Body of pancreas (tissue), 4 donors: ENCODE measurements around the gene ERICH3. TPM values are rescaled to one million over a fixed set of nuclear protein-coding genes. Genes with fewer than 3 reads are reported as not detected.

ENCODE experiments used
- ATAC-seq: fragments of 150-250 bp; one replicate; pipeline ENCODE4 v1.9.1; 2016
- DNase-seq, 4 donors: peaks; one replicate each; pipeline ENCODE4 v3.0.0-alpha.2; 2019
- H3K27ac ChIP-seq, 4 donors: fragments of 200-600 bp; sonication (generic); 1 replicate in 3 of 4; 2 replicates in 1 of 4; pipeline versions ENCODE4 v1.5.1 to v1.6.1; 2016 to 2019; ENCODE audit warnings: mild to moderate bottlenecking in 1 of 4, mixed read lengths in 1 of 4, moderate library complexity in 1 of 4
- H3K27me3 ChIP-seq, 2 donors: fragments of 200-600 bp; sonication (generic); one replicate each; pipeline ENCODE4 v1.6.0; 2016; ENCODE audit warnings: mild to moderate bottlenecking in 1 of 2
- H3K36me3 ChIP-seq, 2 donors: fragments of 200-600 bp; sonication (generic); replicated peaks in 1 of 2; 2 replicates each; pipeline ENCODE4 v1.5.1; 2016; ENCODE audit warnings: low read depth in 2 of 2; ENCODE audit not compliant: insufficient read depth in 1 of 2
- H3K4me1 ChIP-seq: fragments of 200-600 bp; sonication (generic); one replicate; pipeline ENCODE4 v1.6.0; 2016
- H3K4me3 ChIP-seq, 2 donors: fragments of 200-600 bp; sonication (generic); 1 replicate in 1 of 2; 2 replicates in 1 of 2; pipeline ENCODE4 v1.5.1; 2016 to 2019
- H3K9me3 ChIP-seq, 3 donors: fragments of 200-600 bp; sonication (generic); 1 replicate in 2 of 3; 2 replicates in 1 of 3; pipeline ENCODE4 v1.5.1; 2016
- POLR2A ChIP-seq, 3 donors: fragments of 450-650 bp; IDR thresholded peaks; one replicate each; pipeline ENCODE4 v1.6.1; 2016; ENCODE audit warnings: antibody characterized with exemption in 3 of 3, mild to moderate bottlenecking in 2 of 3
- WGBS, 2 donors: methylation state at CpG; one replicate each; pipeline ENCODE4 v1.1.5; 2017; 5-methylcytosine and 5-hydroxymethylcytosine counted together
- intact Hi-C: fragments of 100-400 bp; cut with DNase I; formaldehyde crosslinking; loops from one replicate; pipeline ENCODE4 v1.15.1; 2023
- total RNA-seq, 2 donors: library from RNA; depleted of rRNA; stranded (reverse); fragments of >200 nt; gene quantifications; one replicate each; pipeline ENCODE4 v1.1.0, GENCODE V29; 2016
- TF ChIP-seq, protein P1 (sequence below), 7 experiments: fragments of 450-650 bp in 4 of 7; fragments of 200-600 bp in 3 of 7; sonication (generic) in 3 of 7; IDR thresholded peaks; one replicate each; pipeline ENCODE4 v1.5.1; 2016 to 2019; ENCODE audit warnings: antibody characterized with exemption in 7 of 7

ERICH3 gene
- total RNA-seq, 2 donors from 2014 or later, result under 0.01 TPM; not detected in 1

DNA sequence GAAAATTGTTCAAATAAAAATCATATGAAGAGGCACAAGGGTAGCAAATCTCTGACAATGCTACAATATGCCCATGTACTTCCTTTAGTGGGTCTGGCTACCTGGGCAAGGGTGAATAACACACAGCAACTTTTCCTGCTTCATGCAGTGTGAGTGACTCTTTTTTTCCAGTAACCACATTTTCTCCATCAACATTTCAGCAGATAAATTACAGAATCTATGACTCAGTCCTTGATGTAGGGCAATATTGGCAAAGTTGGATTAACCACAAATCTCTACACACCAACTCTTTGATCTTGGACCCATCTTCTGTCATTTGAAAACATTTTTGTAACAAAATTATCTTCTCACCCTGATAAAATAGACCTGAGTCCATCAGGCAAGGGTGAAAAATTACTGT lies 31.7 kb downstream of the ERICH3 start:
- H3K9me3 ChIP-seq, result no peaks in the 10 kb centered on the region
- ATAC-seq (no peak), DNase-seq (no peak)
- no peaks in the 10 kb centered on the region for H3K4me1 ChIP-seq
- no peak overlapping the region for H3K4me3 ChIP-seq
- TF ChIP-seq, protein P1, sequence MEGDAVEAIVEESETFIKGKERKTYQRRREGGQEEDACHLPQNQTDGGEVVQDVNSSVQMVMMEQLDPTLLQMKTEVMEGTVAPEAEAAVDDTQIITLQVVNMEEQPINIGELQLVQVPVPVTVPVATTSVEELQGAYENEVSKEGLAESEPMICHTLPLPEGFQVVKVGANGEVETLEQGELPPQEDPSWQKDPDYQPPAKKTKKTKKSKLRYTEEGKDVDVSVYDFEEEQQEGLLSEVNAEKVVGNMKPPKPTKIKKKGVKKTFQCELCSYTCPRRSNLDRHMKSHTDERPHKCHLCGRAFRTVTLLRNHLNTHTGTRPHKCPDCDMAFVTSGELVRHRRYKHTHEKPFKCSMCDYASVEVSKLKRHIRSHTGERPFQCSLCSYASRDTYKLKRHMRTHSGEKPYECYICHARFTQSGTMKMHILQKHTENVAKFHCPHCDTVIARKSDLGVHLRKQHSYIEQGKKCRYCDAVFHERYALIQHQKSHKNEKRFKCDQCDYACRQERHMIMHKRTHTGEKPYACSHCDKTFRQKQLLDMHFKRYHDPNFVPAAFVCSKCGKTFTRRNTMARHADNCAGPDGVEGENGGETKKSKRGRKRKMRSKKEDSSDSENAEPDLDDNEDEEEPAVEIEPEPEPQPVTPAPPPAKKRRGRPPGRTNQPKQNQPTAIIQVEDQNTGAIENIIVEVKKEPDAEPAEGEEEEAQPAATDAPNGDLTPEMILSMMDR (IDR thresholded peaks at IDR 0.05), result no peak
- TF ChIP-seq POLR2A (IDR thresholded peaks at IDR 0.05), result no peak
- no peak overlapping the region for H3K27ac ChIP-seq
- no peaks in the 10 kb centered on the region for H3K36me3 ChIP-seq
- intact Hi-C loops, result no loop called here
- H3K27me3 ChIP-seq, result no peaks in the 10 kb centered on the region

GRCh38 chr1:74641161-74641560 lies 32.4 kb downstream of the ERICH3 start:
- Histone ChIP-seq H3K4me3 (no peak overlapping the region), H3K27ac (no peak overlapping the region), H3K36me3 (no peaks in the 10 kb centered on the region), H3K4me1 (no peaks in the 10 kb centered on the region), H3K27me3 (no peaks in the 10 kb centered on the region), H3K9me3 (no peaks in the 10 kb centered on the region)
- no peak for DNase-seq
- WGBS, 2 donors, result 64 to 73% methylated on average over 5 of the region's 5 CpGs
- no peak for ATAC-seq
- intact Hi-C loops, result no loop called here
- TF ChIP-seq, protein P1 (IDR thresholded peaks at IDR 0.05), result no peak
- TF ChIP-seq POLR2A (IDR thresholded peaks at IDR 0.05), result no peak

GRCh38 chr1:74637296-74637695 lies 36.3 kb downstream of the ERICH3 start:
- Histone ChIP-seq H3K9me3 (no peaks in the 10 kb centered on the region), H3K27ac (no peak overlapping the region), H3K4me1 (no peaks in the 10 kb centered on the region), H3K27me3 (no peaks in the 10 kb centered on the region), H3K4me3 (no peak overlapping the region), H3K36me3 (no peaks in the 10 kb centered on the region)
- ATAC-seq (no peak), DNase-seq (no peak)
- intact Hi-C loops, result no loop called here
- TF ChIP-seq, protein P1 (IDR thresholded peaks at IDR 0.05), result no peak
- TF ChIP-seq POLR2A (IDR thresholded peaks at IDR 0.05), result no peak
- WGBS, 2 donors, result 82 to 89% methylated on average over 1 of the region's 1 CpG

- H3K36me3 ChIP-seq, result no peaks in the 10 kb centered on the region
- TF ChIP-seq, protein P1 (IDR thresholded peaks at IDR 0.05), result no peak
- no peak for TF ChIP-seq POLR2A (IDR thresholded peaks at IDR 0.05)
- no peak overlapping the region for H3K4me3 ChIP-seq
- H3K27ac ChIP-seq, result no peak overlapping the region
- intact Hi-C loops, result no loop called here
- ATAC-seq (no peak), DNase-seq (no peak)
- H3K4me1 ChIP-seq, result no peaks in the 10 kb centered on the region
- WGBS, 2 donors, result 31 to 33% methylated on average over 2 of the region's 2 CpGs
- no peaks in the 10 kb centered on the region for H3K9me3 ChIP-seq
- no peaks in the 10 kb centered on the region for H3K27me3 ChIP-seq
Observed at GRCh38 chr1:74629283-74629682, 44.3 kb downstream of the ERICH3 start.

- no peaks in the 10 kb centered on the region for H3K36me3 ChIP-seq
- no peak overlapping the region for H3K4me3 ChIP-seq
- H3K4me1 ChIP-seq, result no peaks in the 10 kb centered on the region
- H3K27ac ChIP-seq, result no peak overlapping the region
- DNase-seq (no peak), ATAC-seq (no peak)
- H3K27me3 ChIP-seq, result no peaks in the 10 kb centered on the region
- no peak for TF ChIP-seq POLR2A (IDR thresholded peaks at IDR 0.05)
- TF ChIP-seq, protein P1 (IDR thresholded peaks at IDR 0.05), result no peak
- H3K9me3 ChIP-seq, result no peaks in the 10 kb centered on the region
- intact Hi-C loops, result no loop called here
- 44 to 48% methylated on average over 2 of the region's 2 CpGs for whole genome bisulfite sequencing, 2 donors
Observed at GRCh38 chr1:74623716-74624115, 49.9 kb downstream of the ERICH3 start.
